ENCODE results near the gene RASSF5. TPM values are rescaled to one million over a fixed set of nuclear protein-coding genes. Genes with fewer than 3 reads are reported as not detected.

RASSF5 gene
- 1.2 TPM for total RNA-seq (ENCODE audit: unreplicated experiment)
- long read RNA-seq, result 0 reads

- Mint-ChIP-seq H3K36me3 (ENCODE audit: low read depth, unreplicated experiment) (no peaks in the 10 kb centered on the region), H3K9me3 (ENCODE audit: unreplicated experiment) (no peaks in the 10 kb centered on the region), H3K4me3 (ENCODE audit: unreplicated experiment) (peak within 1 kb of the TSS; percentile 68), H3K4me1 (ENCODE audit: unreplicated experiment) (peaks cover 17% of the 10 kb centered on the region), H3K27ac (ENCODE audit: unreplicated experiment) (no peak within 1 kb of the TSS), H3K27me3 (ENCODE audit: unreplicated experiment) (peaks cover 24% of the 10 kb centered on the region)
- peak; percentile 47 for DNase-seq (ENCODE audit: low spot score)
- no peak for TF ChIP-seq CTCF (IDR thresholded peaks at IDR 0.05; ENCODE audit: unreplicated experiment)
These were observed at the start of gene RASSF5 for GRCh38 chr1:206507284-206508129. TSS of gene RASSF5 (plus strand) at chr1:206507531. CDS start at chr1:206507603, 72 bp downstream.

- Mint-ChIP-seq H3K27me3 (ENCODE audit: unreplicated experiment) (peaks cover 3% of the 10 kb centered on the region), H3K36me3 (ENCODE audit: low read depth, unreplicated experiment) (peaks cover 79% of the 10 kb centered on the region), H3K27ac (ENCODE audit: unreplicated experiment) (peak overlapping the region; percentile 52), H3K9me3 (ENCODE audit: unreplicated experiment) (no peaks in the 10 kb centered on the region), H3K4me1 (ENCODE audit: unreplicated experiment) (peaks cover 35% of the 10 kb centered on the region), H3K4me3 (ENCODE audit: unreplicated experiment) (peak overlapping the region; percentile 5)
- DNase-seq (ENCODE audit: low spot score), result no peak
- no peak for TF ChIP-seq CTCF (IDR thresholded peaks at IDR 0.05; ENCODE audit: unreplicated experiment)
These were observed 47.6 kb upstream of the RASSF5 start for GRCh38 chr1:206459703-206460102.

- H3K4me3 Mint-ChIP-seq (ENCODE audit: unreplicated experiment), result peak overlapping the region; percentile 70
- H3K36me3 Mint-ChIP-seq (ENCODE audit: low read depth, unreplicated experiment), result peaks cover 73% of the 10 kb centered on the region
- DNase-seq (ENCODE audit: low spot score), result no peak
- H3K27me3 Mint-ChIP-seq (ENCODE audit: unreplicated experiment), result peaks cover 3% of the 10 kb centered on the region
- TF ChIP-seq CTCF (IDR thresholded peaks at IDR 0.05; ENCODE audit: unreplicated experiment), result no peak
- H3K9me3 Mint-ChIP-seq (ENCODE audit: unreplicated experiment), result no peaks in the 10 kb centered on the region
- H3K27ac Mint-ChIP-seq (ENCODE audit: unreplicated experiment), result peak overlapping the region; percentile 94
- peaks cover 35% of the 10 kb centered on the region for H3K4me1 Mint-ChIP-seq (ENCODE audit: unreplicated experiment)
These were observed 46.4 kb upstream of the RASSF5 start for GRCh38 chr1:206460836-206461426.

- peak overlapping the region; percentile 94 for H3K27ac Mint-ChIP-seq (ENCODE audit: unreplicated experiment)
- peak overlapping the region; percentile 70 for H3K4me3 Mint-ChIP-seq (ENCODE audit: unreplicated experiment)
These were observed 45.5 kb upstream of the RASSF5 start for GRCh38 chr1:206461602-206462455.

More at GRCh38 chr1:206461602-206462455, 45.5 kb upstream of the RASSF5 start:
- DNase-seq (ENCODE audit: low spot score), result peak; percentile 76
- Mint-ChIP-seq H3K9me3 (ENCODE audit: unreplicated experiment) (no peaks in the 10 kb centered on the region), H3K4me1 (ENCODE audit: unreplicated experiment) (peaks cover 38% of the 10 kb centered on the region), H3K36me3 (ENCODE audit: low read depth, unreplicated experiment) (peaks cover 66% of the 10 kb centered on the region), H3K27me3 (ENCODE audit: unreplicated experiment) (peaks cover 3% of the 10 kb centered on the region)
- peak; percentile 79 for TF ChIP-seq CTCF (IDR thresholded peaks at IDR 0.05; ENCODE audit: unreplicated experiment)
